Neural cell (in vitro differentiated cells): ENCODE data around the gene MRPS35. TPM values are rescaled to one million over a fixed set of nuclear protein-coding genes. Genes with fewer than 3 reads are reported as not detected.

Experiments used
- H2AFZ ChIP-seq: fragments of 200-600, 300-800 bp; sonication (generic), shearing (Covaris generic); 2 replicates; pipeline ENCODE4 v1.6.0; 2014; ENCODE audit warnings: low read depth, mild to moderate bottlenecking, antibody characterized with exemption, low read length, moderate library complexity
- H3F3A ChIP-seq: fragments of 200-600 bp; shearing (Covaris generic); 2 replicates; pipeline ENCODE4 v1.6.1; 2016; ENCODE audit warnings: mild to moderate bottlenecking, moderate library complexity, mixed read lengths, antibody characterized with exemption, low read length; ENCODE audit not compliant: insufficient read depth, poor library complexity, severe bottlenecking
- H3K27ac ChIP-seq: fragments of 200-600, 300-800 bp; sonication (generic), shearing (Covaris generic); 2 replicates; pipeline ENCODE4 v1.5.1; 2014; ENCODE audit warnings: mild to moderate bottlenecking, low read length, moderate library complexity
- H3K27me3 ChIP-seq: fragments of 300-800, 200-600 bp; sonication (generic), shearing (Covaris generic); 2 replicates; pipeline ENCODE4 v1.6.0; 2014; ENCODE audit warnings: mild to moderate bottlenecking, low read depth, low read length, moderate library complexity; ENCODE audit not compliant: insufficient read depth
- H3K36me3 ChIP-seq: fragments of 300-800, 200-600 bp; sonication (generic), shearing (Covaris generic); 2 replicates; pipeline ENCODE4 v1.5.1; 2014; ENCODE audit warnings: mild to moderate bottlenecking, antibody characterized with exemption, low read length, moderate library complexity; ENCODE audit not compliant: insufficient read depth
- H3K4me2 ChIP-seq: fragments of 300-800, 200-600 bp; sonication (generic), shearing (Covaris generic); 2 replicates; pipeline ENCODE4 v1.6.0; 2014; ENCODE audit warnings: mild to moderate bottlenecking, low read length
- H3K4me3 ChIP-seq: fragments of 300-800, 200-600 bp; sonication (generic), shearing (Covaris generic); 2 replicates; pipeline ENCODE4 v1.5.1; 2014; ENCODE audit warnings: mild to moderate bottlenecking, low read length, moderate library complexity
- H3K79me2 ChIP-seq: fragments of 200-600 bp; shearing (Covaris generic); replicated peaks from 2 replicates; pipeline ENCODE4 v1.6.0; 2014; ENCODE audit warnings: mild to moderate bottlenecking, low read length, moderate library complexity; ENCODE audit not compliant: insufficient read depth
- H3K9ac ChIP-seq: fragments of 300-800, 200-600 bp; sonication (generic), shearing (Covaris generic); 2 replicates; pipeline ENCODE4 v1.6.1; 2016; ENCODE audit warnings: mild to moderate bottlenecking, low read length, mixed read lengths
- H3K9me2 ChIP-seq: fragments of 200-600 bp; shearing (Covaris generic); 2 replicates; pipeline ENCODE4 v1.6.1; 2016; ENCODE audit warnings: mild to moderate bottlenecking, low read length, mixed read lengths; ENCODE audit not compliant: insufficient read depth
- H3K9me3 ChIP-seq: fragments of 200-600, 300-800 bp; sonication (generic), shearing (Covaris generic); 2 replicates; pipeline ENCODE4 v1.6.1; 2016; ENCODE audit warnings: mild to moderate bottlenecking, mixed run types, low read length, moderate library complexity, mixed read lengths
- H4K20me1 ChIP-seq: fragments of 200-600 bp; shearing (Covaris generic); 2 replicates; pipeline ENCODE4 v1.6.1; 2016; ENCODE audit warnings: mild to moderate bottlenecking, mixed run types; ENCODE audit not compliant: insufficient read depth
- EP300 ChIP-seq: fragments of 450-650 bp; conservative IDR thresholded peaks from 2 replicates; pipeline ENCODE4 v1.6.1; 2014; ENCODE audit warnings: antibody characterized with exemption, mild to moderate bottlenecking, moderate library complexity; ENCODE audit not compliant: poor library complexity, severe bottlenecking
- EZH2 ChIP-seq: fragments of 200-600, 300-800 bp; shearing (Covaris generic), sonication (generic); IDR thresholded peaks from 2 replicates; pipeline ENCODE4 v1.6.1; 2014; ENCODE audit warnings: antibody characterized with exemption, low read length, borderline replicate concordance, mild to moderate bottlenecking; ENCODE audit not compliant: insufficient read depth, poor library complexity, severe bottlenecking
- MXI1 ChIP-seq: fragments of 450-650 bp; conservative IDR thresholded peaks from 2 replicates; pipeline ENCODE4 v1.6.1; 2014; ENCODE audit warnings: antibody characterized with exemption, mild to moderate bottlenecking; ENCODE audit not compliant: poor library complexity, severe bottlenecking
- POLR2AphosphoS5 ChIP-seq: IDR thresholded peaks from 2 replicates; pipeline ENCODE4 v1.6.1; 2012
- RAD21 ChIP-seq: fragments of 450-650 bp; conservative IDR thresholded peaks from 2 replicates; pipeline ENCODE4 v1.6.1; 2014; ENCODE audit warnings: antibody characterized with exemption, mild to moderate bottlenecking, moderate library complexity
- SMC3 ChIP-seq: fragments of 450-650 bp; conservative IDR thresholded peaks from 2 replicates; pipeline ENCODE4 v1.6.1; 2014; ENCODE audit warnings: antibody characterized with exemption, mild to moderate bottlenecking, moderate library complexity; ENCODE audit not compliant: poor library complexity
- TAF1 ChIP-seq: IDR thresholded peaks from 2 replicates; pipeline ENCODE4 v1.6.1; 2012; ENCODE audit warnings: low read depth
- polyA plus RNA-seq: library from polyadenylated mRNA; depleted of rRNA; stranded (reverse); fragments of >200 nt; gene quantifications from 2 replicates; pipeline ENCODE4 v1.2.3, GENCODE V29; 2014
- TF ChIP-seq, protein P1 (sequence below): fragments of 450-650 bp; IDR thresholded peaks from 2 replicates; pipeline ENCODE4 v1.5.1; 2014; ENCODE audit warnings: antibody characterized with exemption, mild to moderate bottlenecking, moderate library complexity; ENCODE audit not compliant: poor library complexity, severe bottlenecking
- TF ChIP-seq, protein P2 (sequence below): IDR thresholded peaks from 2 replicates; pipeline ENCODE4 v1.6.1; 2012; ENCODE audit warnings: borderline replicate concordance

Gene MRPS35
- polyA plus RNA-seq, 1 donor from 2014 or later: 105 TPM

GRCh38 chr12:27688671-27689070 lies 22.0 kb upstream of the MRPS35 start:
- H3K27ac ChIP-seq: no peak overlapping the region
- no peaks in the 10 kb centered on the region for H3K79me2 ChIP-seq
- no peaks in the 10 kb centered on the region for H3K9me3 ChIP-seq
- H3K4me3 ChIP-seq: no peak overlapping the region
- no peaks in the 10 kb centered on the region for H3K27me3 ChIP-seq
- TF ChIP-seq, protein P1, sequence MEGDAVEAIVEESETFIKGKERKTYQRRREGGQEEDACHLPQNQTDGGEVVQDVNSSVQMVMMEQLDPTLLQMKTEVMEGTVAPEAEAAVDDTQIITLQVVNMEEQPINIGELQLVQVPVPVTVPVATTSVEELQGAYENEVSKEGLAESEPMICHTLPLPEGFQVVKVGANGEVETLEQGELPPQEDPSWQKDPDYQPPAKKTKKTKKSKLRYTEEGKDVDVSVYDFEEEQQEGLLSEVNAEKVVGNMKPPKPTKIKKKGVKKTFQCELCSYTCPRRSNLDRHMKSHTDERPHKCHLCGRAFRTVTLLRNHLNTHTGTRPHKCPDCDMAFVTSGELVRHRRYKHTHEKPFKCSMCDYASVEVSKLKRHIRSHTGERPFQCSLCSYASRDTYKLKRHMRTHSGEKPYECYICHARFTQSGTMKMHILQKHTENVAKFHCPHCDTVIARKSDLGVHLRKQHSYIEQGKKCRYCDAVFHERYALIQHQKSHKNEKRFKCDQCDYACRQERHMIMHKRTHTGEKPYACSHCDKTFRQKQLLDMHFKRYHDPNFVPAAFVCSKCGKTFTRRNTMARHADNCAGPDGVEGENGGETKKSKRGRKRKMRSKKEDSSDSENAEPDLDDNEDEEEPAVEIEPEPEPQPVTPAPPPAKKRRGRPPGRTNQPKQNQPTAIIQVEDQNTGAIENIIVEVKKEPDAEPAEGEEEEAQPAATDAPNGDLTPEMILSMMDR: no peak
- TF ChIP-seq POLR2AphosphoS5: no peak
- no peak for TF ChIP-seq RAD21
- TF ChIP-seq, protein P2, sequence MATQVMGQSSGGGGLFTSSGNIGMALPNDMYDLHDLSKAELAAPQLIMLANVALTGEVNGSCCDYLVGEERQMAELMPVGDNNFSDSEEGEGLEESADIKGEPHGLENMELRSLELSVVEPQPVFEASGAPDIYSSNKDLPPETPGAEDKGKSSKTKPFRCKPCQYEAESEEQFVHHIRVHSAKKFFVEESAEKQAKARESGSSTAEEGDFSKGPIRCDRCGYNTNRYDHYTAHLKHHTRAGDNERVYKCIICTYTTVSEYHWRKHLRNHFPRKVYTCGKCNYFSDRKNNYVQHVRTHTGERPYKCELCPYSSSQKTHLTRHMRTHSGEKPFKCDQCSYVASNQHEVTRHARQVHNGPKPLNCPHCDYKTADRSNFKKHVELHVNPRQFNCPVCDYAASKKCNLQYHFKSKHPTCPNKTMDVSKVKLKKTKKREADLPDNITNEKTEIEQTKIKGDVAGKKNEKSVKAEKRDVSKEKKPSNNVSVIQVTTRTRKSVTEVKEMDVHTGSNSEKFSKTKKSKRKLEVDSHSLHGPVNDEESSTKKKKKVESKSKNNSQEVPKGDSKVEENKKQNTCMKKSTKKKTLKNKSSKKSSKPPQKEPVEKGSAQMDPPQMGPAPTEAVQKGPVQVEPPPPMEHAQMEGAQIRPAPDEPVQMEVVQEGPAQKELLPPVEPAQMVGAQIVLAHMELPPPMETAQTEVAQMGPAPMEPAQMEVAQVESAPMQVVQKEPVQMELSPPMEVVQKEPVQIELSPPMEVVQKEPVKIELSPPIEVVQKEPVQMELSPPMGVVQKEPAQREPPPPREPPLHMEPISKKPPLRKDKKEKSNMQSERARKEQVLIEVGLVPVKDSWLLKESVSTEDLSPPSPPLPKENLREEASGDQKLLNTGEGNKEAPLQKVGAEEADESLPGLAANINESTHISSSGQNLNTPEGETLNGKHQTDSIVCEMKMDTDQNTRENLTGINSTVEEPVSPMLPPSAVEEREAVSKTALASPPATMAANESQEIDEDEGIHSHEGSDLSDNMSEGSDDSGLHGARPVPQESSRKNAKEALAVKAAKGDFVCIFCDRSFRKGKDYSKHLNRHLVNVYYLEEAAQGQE: no peak
- no peak for TF ChIP-seq SMC3
- TF ChIP-seq MXI1: no peak
- TF ChIP-seq EP300: no peak
- no peak for TF ChIP-seq TAF1
- TF ChIP-seq EZH2: no peak
- H3K36me3 ChIP-seq: no peaks in the 10 kb centered on the region
- no peak overlapping the region for H3K9ac ChIP-seq
- no peak overlapping the region for H2AFZ ChIP-seq
- no peak overlapping the region for H3K4me2 ChIP-seq
- no peaks in the 10 kb centered on the region for H3K9me2 ChIP-seq
- H3F3A ChIP-seq: no peaks in the 10 kb centered on the region
- H4K20me1 ChIP-seq: no peaks in the 10 kb centered on the region

DNA sequence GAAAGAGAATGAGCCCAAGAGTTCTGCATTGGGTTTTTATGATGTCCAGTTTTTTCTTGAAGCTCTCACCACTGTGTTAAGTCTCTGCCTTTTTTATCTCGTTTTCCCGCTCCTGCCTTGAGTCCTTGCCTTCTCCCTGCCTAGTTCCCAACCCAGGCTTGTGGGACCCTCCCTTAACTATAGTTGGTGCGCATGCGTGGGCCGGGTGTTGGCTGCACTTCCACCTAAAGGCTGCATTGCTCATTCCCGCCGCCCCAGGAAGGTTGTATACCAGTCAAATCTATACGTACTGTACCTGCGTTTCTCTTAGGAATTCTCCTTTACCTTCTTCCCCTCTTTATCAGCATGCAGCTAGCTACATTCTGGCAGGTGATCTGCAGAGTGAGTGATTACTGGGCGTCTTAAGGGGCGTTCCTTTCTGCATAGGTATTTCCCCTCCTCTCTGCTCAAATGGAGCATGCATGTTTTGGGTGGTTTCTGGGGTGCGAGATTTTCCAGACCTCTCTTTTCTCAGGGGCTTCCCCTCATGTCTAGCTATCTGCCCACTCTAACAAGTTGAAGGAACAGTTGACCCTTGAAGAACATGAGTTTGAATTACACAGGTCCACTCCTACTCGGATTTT lies 21.0 kb upstream of the MRPS35 start:
- Histone ChIP-seq H4K20me1 (no peaks in the 10 kb centered on the region), H3K4me3 (no peak overlapping the region), H3K79me2 (no peaks in the 10 kb centered on the region), H3K9me3 (no peaks in the 10 kb centered on the region), H3K9ac (no peak overlapping the region), H3K27ac (no peak overlapping the region), H3K9me2 (no peaks in the 10 kb centered on the region), H3K4me2 (no peak overlapping the region), H3K27me3 (no peaks in the 10 kb centered on the region), H2AFZ (no peak overlapping the region), H3F3A (no peaks in the 10 kb centered on the region), H3K36me3 (no peaks in the 10 kb centered on the region)
- TF ChIP-seq POLR2AphosphoS5 (no peak), SMC3 (no peak), EP300 (no peak), RAD21 (no peak), MXI1 (no peak), TAF1 (no peak)
- TF ChIP-seq, protein P2: no peak
- TF ChIP-seq, protein P1: no peak
